Hindlimb muscle (tissue), 1 donor: ENCODE results near the gene ENG. TPM values are rescaled to one million over a fixed set of nuclear protein-coding genes. Genes with fewer than 3 reads are reported as not detected.
A peak's percentile ranks its signal among the peaks of the same experiment; 100 is the strongest.
"Not testable (repeated sequence)": the region's sequence is repeated elsewhere in the genome, so short reads cannot be mapped to it uniquely, and the experiment has no call there.

ENCODE experiments used
- DNase-seq: peaks from one replicate; pipeline ENCODE4 v3.0.0-alpha.2; 2013
- polyA plus RNA-seq: library from polyadenylated mRNA; unstranded; fragments of 120-200 nt; gene quantifications from one replicate; pipeline ENCODE4 v1.2.1, GENCODE V29; 2013; ENCODE audit not compliant: insufficient read length

Gene ENG
- polyA plus RNA-seq, result 71.6 TPM

- peak; percentile 69 for DNase-seq
Observed at GRCh38 chr9:127854184-127854806, at the start of gene ENG. ENG (minus strand) TSS chr9:127854658; CDS start chr9:127854355, 303 bp downstream.

GRCh38 chr9:127903557-127904475 is 49.4 kb upstream of the ENG start:
- no peak for DNase-seq

GRCh38 chr9:127899128-127899943 is 44.9 kb upstream of the ENG start, which contains the start of gene ST6GALNAC6:
ST6GALNAC6 (minus strand) TSS chr9:127899603; CDS start chr9:127897981, 1,622 bp downstream.
- peak; percentile 88 for DNase-seq

- no peak for DNase-seq
Observed at GRCh38 chr9:127898433-127899127, 44.1 kb upstream of the ENG start.

GRCh38 chr9:127897193-127897692 is 42.8 kb upstream of the ENG start:
- DNase-seq, result peak; percentile 67

GRCh38 chr9:127896395-127897192 is 42.1 kb upstream of the ENG start:
- no peak for DNase-seq

GRCh38 chr9:127895811-127896210 is 41.4 kb upstream of the ENG start:
- DNase-seq, result no peak

- no peak for DNase-seq
Observed at GRCh38 chr9:127893392-127893791, 38.9 kb upstream of the ENG start.

- DNase-seq, result no peak
Observed at GRCh38 chr9:127892831-127893230, 38.4 kb upstream of the ENG start.

GRCh38 chr9:127890053-127890452 is 35.6 kb upstream of the ENG start:
- DNase-seq, result no peak

GRCh38 chr9:127887792-127888191 is 33.3 kb upstream of the ENG start:
- no peak for DNase-seq

- no peak for DNase-seq
Observed at GRCh38 chr9:127886401-127886972, 32.0 kb upstream of the ENG start.

- no peak for DNase-seq
Observed at GRCh38 chr9:127885508-127886281, 31.2 kb upstream of the ENG start.

GRCh38 chr9:127884976-127885490 is 30.6 kb upstream of the ENG start:
- no peak for DNase-seq

GRCh38 chr9:127884427-127884911 is 30.0 kb upstream of the ENG start:
- DNase-seq, result no peak

- DNase-seq, result no peak
Observed at GRCh38 chr9:127883959-127884358, 29.5 kb upstream of the ENG start.

GRCh38 chr9:127881715-127882114 is 27.3 kb upstream of the ENG start:
- DNase-seq, result not testable (repeated sequence)

- no peak for DNase-seq
Observed at GRCh38 chr9:127880143-127880542, 25.7 kb upstream of the ENG start.

GRCh38 chr9:127878652-127879390 is 24.4 kb upstream of the ENG start:
- no peak for DNase-seq
